ENCODE results near the gene ANO3.
"Not testable (repeated sequence)": the region's sequence is repeated elsewhere in the genome, so short reads cannot be mapped to it uniquely, and the experiment has no call there.

ANO3 gene

DNA sequence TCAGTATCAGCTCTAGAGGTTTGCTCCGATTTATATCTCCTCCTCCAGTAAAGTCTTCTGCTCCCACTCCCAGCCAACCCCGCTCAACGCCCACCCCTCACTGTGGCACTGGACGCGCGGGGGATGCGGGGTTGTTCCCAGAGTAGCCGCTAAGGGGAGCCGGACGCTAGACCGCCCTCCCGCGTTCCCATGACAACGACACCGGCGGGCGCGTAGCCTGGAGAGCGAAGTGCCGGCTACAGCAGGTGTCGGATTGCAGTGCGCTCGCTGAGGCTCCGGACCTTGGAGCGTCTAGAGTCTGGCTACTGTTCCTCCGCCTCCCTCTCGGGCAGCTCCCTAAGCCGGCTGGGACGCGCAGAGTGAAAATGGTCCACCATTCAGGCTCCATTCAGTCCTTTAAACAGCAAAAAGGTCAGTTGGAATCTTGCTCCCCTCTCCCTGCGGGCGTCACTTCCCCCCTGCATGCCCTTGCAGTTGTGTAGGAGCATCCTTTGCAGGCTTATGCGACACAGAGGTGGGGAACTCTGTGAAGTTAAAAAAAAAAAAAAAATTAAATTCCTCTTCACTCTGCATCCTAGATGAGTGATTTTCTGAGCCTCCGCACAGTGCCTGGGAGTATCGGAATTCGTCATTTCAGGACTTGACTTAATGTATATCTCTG lies at the start of gene ANO3:
Gene ANO3, plus strand, starts transcription at position 220 of the 661 bp plus-strand sequence. Its CDS starts 146 bp downstream, at position 366.
- in situ Hi-C loops (cut with MboI; ENCODE audit: low sequenced_read_pairs): no loop called here
- DNase-seq (ENCODE audit: low spot score in 2 of 2): peak; percentile 90 to 93
- Histone ChIP-seq H3K36me3 (replicated peaks) (no peaks in the 10 kb centered on the region), H3K4me1 (no peaks in the 10 kb centered on the region; the same call in 1 of the 2 replicates), H3K27me3 (ENCODE audit: low read depth) (peaks cover 7% of the 10 kb centered on the region), H3K4me3 (no peak within 1 kb of the TSS), H3K9me3 (no peaks in the 10 kb centered on the region)

- Histone ChIP-seq H3K36me3 (replicated peaks) (no peaks in the 10 kb centered on the region), H3K4me1 (no peaks in the 10 kb centered on the region), H3K27me3 (ENCODE audit: low read depth) (no peaks in the 10 kb centered on the region), H3K4me3 (no peak overlapping the region), H3K9me3 (no peaks in the 10 kb centered on the region)
- in situ Hi-C loops (cut with MboI; ENCODE audit: low sequenced_read_pairs): loop anchor here (25.0 kb wide), 1 partner anchor 878 kb away; no protein-coding TSS in a partner anchor
- DNase-seq (ENCODE audit: low spot score in 2 of 2): no peak
Observed at GRCh38 chr11:26283852-26284408, 48.0 kb upstream of the ANO3 start.

DNA sequence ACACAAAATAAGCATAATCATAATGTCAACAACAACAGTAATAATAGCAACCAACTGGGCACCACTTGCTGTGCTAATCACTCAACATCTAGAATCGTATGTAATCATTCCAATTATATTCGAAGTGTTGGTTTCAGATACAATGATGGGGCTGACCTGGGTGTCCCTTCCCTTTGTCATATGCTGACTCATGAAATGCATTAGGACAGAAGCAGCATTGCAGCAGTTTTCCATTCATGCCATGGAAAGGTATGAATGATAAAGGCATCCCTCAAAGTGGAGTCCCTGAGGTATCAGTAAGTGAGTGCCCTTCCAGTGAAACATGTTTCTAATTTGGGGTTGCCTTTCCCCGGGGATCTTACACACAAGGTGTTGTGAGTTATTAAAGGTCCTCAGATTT lies 46.3 kb upstream of the ANO3 start:
- H3K27me3 ChIP-seq (ENCODE audit: low read depth): no peaks in the 10 kb centered on the region
- DNase-seq (ENCODE audit: low spot score in 2 of 2): no peak
- no peaks in the 10 kb centered on the region for H3K36me3 ChIP-seq (replicated peaks)
- H3K9me3 ChIP-seq: no peaks in the 10 kb centered on the region
- no peak overlapping the region for H3K4me3 ChIP-seq
- in situ Hi-C loops (cut with MboI; ENCODE audit: low sequenced_read_pairs): loop anchor here (25.0 kb wide), 1 partner anchor 877 kb away; no protein-coding TSS in a partner anchor
- no peaks in the 10 kb centered on the region for H3K4me1 ChIP-seq

GRCh38 chr11:26286472-26287066 lies 45.4 kb upstream of the ANO3 start:
- DNase-seq (ENCODE audit: low spot score in 2 of 2): peak in 1 of 2 experiments; percentile 38
- Histone ChIP-seq H3K9me3 (no peaks in the 10 kb centered on the region), H3K4me3 (no peak overlapping the region), H3K36me3 (replicated peaks) (no peaks in the 10 kb centered on the region), H3K4me1 (no peaks in the 10 kb centered on the region), H3K27me3 (ENCODE audit: low read depth) (no peaks in the 10 kb centered on the region)
- in situ Hi-C loops (cut with MboI; ENCODE audit: low sequenced_read_pairs): loop anchor here (25.0 kb wide), 1 partner anchor 876 kb away; no protein-coding TSS in a partner anchor

DNA sequence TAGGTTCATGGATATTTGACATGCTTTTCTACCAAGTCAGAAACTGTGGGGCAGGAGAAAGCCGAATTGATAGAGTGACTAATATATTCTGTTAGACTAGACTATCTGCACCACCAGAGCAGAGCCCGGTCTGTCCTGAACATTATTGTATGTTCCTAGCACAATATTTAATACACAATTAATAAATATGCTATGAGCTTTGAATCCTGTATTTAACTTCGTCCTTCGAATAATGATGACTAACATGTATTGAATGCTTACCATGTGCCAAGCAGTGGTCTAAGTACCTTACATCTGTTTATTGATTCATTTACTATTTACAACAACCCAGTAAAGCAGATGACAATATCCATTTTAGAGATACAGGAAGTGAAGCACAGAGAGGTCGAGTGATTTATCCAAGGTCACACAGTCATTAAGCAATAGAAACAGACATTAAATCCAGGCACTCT lies 44.8 kb upstream of the ANO3 start:
- no peaks in the 10 kb centered on the region for H3K4me1 ChIP-seq
- DNase-seq (ENCODE audit: low spot score in 2 of 2): no peak
- H3K4me3 ChIP-seq: no peak overlapping the region
- no peaks in the 10 kb centered on the region for H3K27me3 ChIP-seq (ENCODE audit: low read depth)
- in situ Hi-C loops (cut with MboI; ENCODE audit: low sequenced_read_pairs): loop anchor here (25.0 kb wide), 1 partner anchor 875 kb away; no protein-coding TSS in a partner anchor
- no peaks in the 10 kb centered on the region for H3K36me3 ChIP-seq (replicated peaks)
- no peaks in the 10 kb centered on the region for H3K9me3 ChIP-seq

DNA sequence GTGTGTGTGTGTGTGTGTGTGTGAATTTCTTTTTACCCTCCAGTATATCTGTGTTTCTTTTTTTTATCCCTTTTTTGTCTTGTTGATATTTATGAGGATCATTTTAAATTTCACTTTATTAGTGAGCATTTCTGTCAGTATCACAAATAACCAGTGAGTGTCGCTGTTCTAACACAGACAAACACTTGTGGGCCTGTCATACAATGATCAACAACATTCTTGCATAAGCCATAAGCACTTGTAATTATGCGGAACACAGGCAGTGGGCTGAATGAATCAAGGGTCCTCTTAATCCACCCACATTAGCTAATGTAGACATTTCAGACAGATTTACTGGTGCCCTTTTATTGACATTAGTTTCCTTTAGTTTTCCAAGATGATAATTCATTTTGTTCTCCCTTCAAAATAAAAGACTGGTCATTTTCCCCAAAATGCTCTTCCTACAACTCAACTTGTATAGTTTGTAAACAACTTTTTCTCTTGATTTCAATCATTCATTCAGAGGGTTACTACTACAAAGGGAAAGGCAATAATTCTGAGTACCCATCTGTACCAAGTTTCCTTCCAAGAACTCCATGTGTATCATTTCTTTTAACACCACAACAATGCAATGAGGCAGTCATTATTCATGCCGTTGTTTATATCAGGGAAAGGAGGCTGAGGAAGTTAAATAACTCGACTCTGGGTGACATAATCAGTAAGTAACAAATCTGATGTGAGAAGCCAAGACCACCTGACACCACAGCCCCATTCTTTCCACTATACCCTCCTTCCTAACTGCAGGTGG lies 34.5 kb upstream of the ANO3 start:
- in situ Hi-C loops (cut with MboI; ENCODE audit: low sequenced_read_pairs): loop anchor here (25.0 kb wide), 1 partner anchor 865 kb away; no protein-coding TSS in a partner anchor
- DNase-seq (ENCODE audit: low spot score in 2 of 2): peak; percentile 41 to 62
- Histone ChIP-seq H3K9me3 (no peaks in the 10 kb centered on the region), H3K36me3 (replicated peaks) (no peaks in the 10 kb centered on the region), H3K4me1 (no peaks in the 10 kb centered on the region), H3K4me3 (no peak overlapping the region), H3K27me3 (ENCODE audit: low read depth) (no peaks in the 10 kb centered on the region)

- H3K36me3 ChIP-seq (replicated peaks); H3K27me3 ChIP-seq (ENCODE audit: low read depth); H3K9me3 ChIP-seq; DNase-seq (ENCODE audit: low spot score in 2 of 2); H3K4me1 ChIP-seq; H3K4me3 ChIP-seq: not testable (repeated sequence)
- in situ Hi-C loops (cut with MboI; ENCODE audit: low sequenced_read_pairs): loop anchor here (25.0 kb wide), 1 partner anchor 321 kb away; no protein-coding TSS in a partner anchor
Observed at GRCh38 chr11:26316372-26316771, 15.6 kb upstream of the ANO3 start.

DNA sequence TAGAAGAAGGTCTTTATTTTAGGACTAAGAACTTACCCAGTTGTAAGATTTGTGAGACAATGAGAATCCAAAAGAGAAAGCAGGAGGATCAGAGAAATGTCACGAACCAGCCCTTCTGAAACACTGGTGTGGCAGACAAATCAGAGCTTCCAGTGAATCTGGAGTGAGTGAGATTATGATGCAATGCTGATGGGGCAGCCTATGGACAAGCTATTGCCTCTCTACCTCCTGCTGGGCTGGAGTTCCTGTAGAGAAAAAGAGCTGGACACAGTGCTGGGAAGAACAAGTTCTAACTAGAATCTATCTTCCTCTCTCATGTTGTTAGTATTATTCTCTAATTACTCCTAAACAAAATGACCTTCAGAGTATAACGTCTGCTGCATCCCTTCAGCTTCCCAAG lies 12.0 kb upstream of the ANO3 start:
- 0 out of 2 replicates have a peak, but pooled peaks cover 2% of the 10 kb centered on the region for H3K27me3 ChIP-seq (ENCODE audit: low read depth)
- in situ Hi-C loops (cut with MboI; ENCODE audit: low sequenced_read_pairs): loop anchor here (25.0 kb wide), 1 partner anchor 317 kb away; no protein-coding TSS in a partner anchor
- no peak for DNase-seq (ENCODE audit: low spot score in 2 of 2)
- H3K4me1 ChIP-seq: no peaks in the 10 kb centered on the region
- no peak overlapping the region for H3K4me3 ChIP-seq
- no peaks in the 10 kb centered on the region for H3K36me3 ChIP-seq (replicated peaks)
- no peaks in the 10 kb centered on the region for H3K9me3 ChIP-seq

DNA sequence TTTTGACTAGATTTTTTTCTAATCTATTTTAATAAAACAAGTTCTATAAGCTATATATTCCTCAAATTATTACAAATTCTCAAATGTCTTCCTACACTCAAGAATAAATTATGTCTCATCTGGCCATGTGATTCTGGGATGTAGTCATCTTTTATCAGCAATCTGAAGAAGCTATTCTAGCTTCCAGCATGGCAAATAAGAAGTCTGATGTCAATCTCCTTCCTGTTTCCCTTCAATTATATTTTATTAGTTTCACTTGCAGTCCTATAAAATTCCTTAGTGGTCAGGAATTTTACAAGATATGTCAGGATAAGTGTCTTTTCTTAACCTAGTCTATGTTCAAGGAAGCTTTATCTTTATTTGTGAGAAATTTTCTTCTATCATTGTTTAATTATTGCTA lies 10.4 kb upstream of the ANO3 start:
- H3K4me3 ChIP-seq: no peak overlapping the region
- H3K4me1 ChIP-seq: no peaks in the 10 kb centered on the region
- in situ Hi-C loops (cut with MboI; ENCODE audit: low sequenced_read_pairs): loop anchor here (25.0 kb wide), 1 partner anchor 316 kb away; no protein-coding TSS in a partner anchor
- no peaks in the 10 kb centered on the region for H3K9me3 ChIP-seq
- 0 out of 2 replicates have a peak, but pooled peaks cover 2% of the 10 kb centered on the region for H3K27me3 ChIP-seq (ENCODE audit: low read depth)
- DNase-seq (ENCODE audit: low spot score in 2 of 2): no peak
- H3K36me3 ChIP-seq (replicated peaks): no peaks in the 10 kb centered on the region

DNA sequence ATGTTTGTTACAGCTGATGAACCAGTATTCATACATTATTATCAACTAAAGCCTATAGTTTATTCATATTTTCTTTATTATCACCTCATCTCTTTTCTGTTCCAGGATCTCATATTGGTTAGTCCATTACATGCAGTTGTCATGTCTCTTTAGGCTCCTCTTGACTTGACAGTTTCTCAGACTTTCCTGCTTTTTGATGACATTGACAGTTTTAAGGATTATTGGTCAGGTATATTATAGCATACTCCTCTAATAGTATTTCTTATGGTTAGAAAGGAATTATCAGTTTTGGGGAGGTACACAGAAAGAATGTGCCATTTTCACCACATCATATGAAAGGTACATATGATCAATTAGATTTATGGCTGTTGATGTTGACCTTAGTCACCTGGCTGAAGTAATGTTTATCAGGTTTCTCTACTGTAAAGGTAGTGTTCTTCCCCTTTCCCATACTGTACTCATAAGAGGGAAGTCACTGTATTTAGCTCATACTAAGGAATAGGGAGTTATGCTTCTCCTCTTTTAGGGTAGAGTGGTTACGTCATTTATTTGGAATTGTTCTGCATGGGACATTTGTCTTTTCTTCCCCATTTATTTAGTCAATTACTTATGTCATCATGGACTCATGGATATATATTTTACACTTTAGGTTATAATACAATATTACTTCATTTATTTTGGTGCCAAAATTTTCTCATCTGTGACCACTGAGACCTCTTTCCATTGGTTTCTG lies 9.4 kb upstream of the ANO3 start:
- Histone ChIP-seq H3K4me3 (no peak overlapping the region), H3K27me3 (ENCODE audit: low read depth) (0 out of 2 replicates have a peak, but pooled peaks cover 2% of the 10 kb centered on the region), H3K36me3 (replicated peaks) (no peaks in the 10 kb centered on the region), H3K9me3 (no peaks in the 10 kb centered on the region), H3K4me1 (no peaks in the 10 kb centered on the region)
- DNase-seq (ENCODE audit: low spot score in 2 of 2): no peak
- in situ Hi-C loops (cut with MboI; ENCODE audit: low sequenced_read_pairs): loop anchor here (25.0 kb wide), 1 partner anchor 315 kb away; no protein-coding TSS in a partner anchor

- H3K36me3 ChIP-seq (replicated peaks): no peaks in the 10 kb centered on the region
- H3K9me3 ChIP-seq: no peaks in the 10 kb centered on the region
- in situ Hi-C loops (cut with MboI; ENCODE audit: low sequenced_read_pairs): loop anchor here (25.0 kb wide), 1 partner anchor 313 kb away; no protein-coding TSS in a partner anchor
- no peak for DNase-seq (ENCODE audit: low spot score in 2 of 2)
- H3K4me3 ChIP-seq: no peak overlapping the region
- 0 out of 2 replicates have a peak, but pooled peaks cover 2% of the 10 kb centered on the region for H3K27me3 ChIP-seq (ENCODE audit: low read depth)
- no peaks in the 10 kb centered on the region for H3K4me1 ChIP-seq
Observed at GRCh38 chr11:26323837-26324236, 8.1 kb upstream of the ANO3 start.

DNA sequence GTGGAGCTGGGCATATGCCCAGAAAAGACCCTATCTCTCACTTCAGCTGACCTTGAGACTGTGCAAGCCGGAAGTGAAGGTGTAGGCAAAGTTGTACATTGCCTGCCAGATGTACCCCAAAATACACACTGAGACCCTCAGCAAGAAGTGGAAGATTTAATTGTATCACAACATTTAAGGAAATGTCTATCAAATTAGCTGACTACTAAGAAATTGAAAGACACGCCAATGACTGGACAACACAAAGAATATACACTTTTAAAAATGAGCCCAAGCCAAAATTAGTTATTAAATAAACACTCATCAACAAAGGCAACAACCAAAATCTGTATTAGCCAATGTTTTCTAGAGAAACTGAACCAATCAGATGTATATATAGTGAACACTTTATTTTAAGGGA lies 7.7 kb upstream of the ANO3 start:
- H3K9me3 ChIP-seq: no peaks in the 10 kb centered on the region
- in situ Hi-C loops (cut with MboI; ENCODE audit: low sequenced_read_pairs): loop anchor here (25.0 kb wide), 1 partner anchor 313 kb away; no protein-coding TSS in a partner anchor
- H3K27me3 ChIP-seq (ENCODE audit: low read depth): 0 out of 2 replicates have a peak, but pooled peaks cover 2% of the 10 kb centered on the region
- no peak overlapping the region for H3K4me3 ChIP-seq
- no peaks in the 10 kb centered on the region for H3K4me1 ChIP-seq
- H3K36me3 ChIP-seq (replicated peaks): no peaks in the 10 kb centered on the region
- DNase-seq (ENCODE audit: low spot score in 2 of 2): no peak

Measured in HAP-1 (cell line).